SK-N-SH (cell line): ENCODE data around the gene NPDC1. TPM values are rescaled to one million over a fixed set of nuclear protein-coding genes. Genes with fewer than 3 reads are reported as not detected.

Experiments
- CTCF ChIA-PET: fragments of 300-600, 350-600 bp; formaldehyde crosslinking; extraction: SDS; loops from one replicate; lab custom pipeline; 2021; lab: Yijun Ruan, JAX
- POLR2A ChIA-PET: fragments of 350-600 bp; sonication (Branson Sonifier 250); formaldehyde crosslinking; extraction: SDS; loops from one replicate; lab custom pipeline; 2020; ENCODE audit warnings: antibody characterized with exemption, inconsistent platforms; lab: Yijun Ruan, JAX
- DNase-seq: peaks from one replicate; pipeline ENCODE4 v3.0.0; 2012
- H2AFZ ChIP-seq: fragments of 200-600 bp; sonication (generic); 2 replicates; pipeline ENCODE4 v1.8.1; 2016; ENCODE audit warnings: antibody characterized with exemption, mild to moderate bottlenecking, low read depth
- H3F3A ChIP-seq: fragments of 200-600 bp; sonication (generic); replicated peaks from 2 replicates; pipeline ENCODE3; 2016; ENCODE audit warnings: antibody characterized with exemption, mild to moderate bottlenecking; ENCODE audit not compliant: insufficient read depth
- H3K27ac ChIP-seq, 2 experiments: fragments of 200-500 bp in 1 of 2; fragments of 200-600 bp in 1 of 2; sonication (Bioruptor generic) in 1 of 2; sonication (generic), shearing (Covaris generic) in 1 of 2; 2 replicates each; pipeline versions ENCODE4 v1.5.1 to v1.6.1; 2014 to 2016; ENCODE audit warnings: low read depth in 2 of 2, inconsistent platforms in 1 of 2, low read length in 1 of 2, mild to moderate bottlenecking in 1 of 2, mixed read lengths in 1 of 2
- H3K27me3 ChIP-seq: fragments of 200-600 bp; sonication (generic), shearing (Covaris generic); 2 replicates; pipeline ENCODE4 v1.6.1; 2016; ENCODE audit warnings: mixed run types; ENCODE audit not compliant: insufficient read depth
- H3K36me3 ChIP-seq, 2 experiments: fragments of 200-500 bp in 1 of 2; fragments of 200-600 bp in 1 of 2; sonication (Bioruptor generic) in 1 of 2; sonication (generic) in 1 of 2; replicated peaks in 1 of 2; 2 replicates each; pipeline versions ENCODE3 to v1.5.1; 2014 to 2016; ENCODE audit warnings: low read length in 1 of 2, mild to moderate bottlenecking in 1 of 2; ENCODE audit not compliant: insufficient read depth in 2 of 2, control insufficient read depth in 1 of 2
- H3K4me1 ChIP-seq, 2 experiments: fragments of 200-500 bp in 1 of 2; fragments of 200-600 bp in 1 of 2; sonication (Bioruptor generic) in 1 of 2; sonication (generic), shearing (Covaris generic) in 1 of 2; 2 replicates each; pipeline versions ENCODE4 v1.5.1 to v1.6.1; 2014 to 2016; ENCODE audit warnings: low read depth in 1 of 2, low read length in 1 of 2, mixed run types in 1 of 2; ENCODE audit not compliant: insufficient read depth in 2 of 2, control insufficient read depth in 1 of 2
- H3K4me2 ChIP-seq: fragments of 200-600 bp; sonication (generic), shearing (Covaris generic); 2 replicates; pipeline ENCODE4 v1.6.1; 2017; ENCODE audit warnings: mixed run types
- H3K4me3 ChIP-seq, 2 experiments: fragments of 200-500 bp in 1 of 2; fragments of 200-600 bp in 1 of 2; sonication (Bioruptor generic) in 1 of 2; sonication (generic), shearing (Covaris generic) in 1 of 2; 2 replicates each; pipeline versions ENCODE4 v1.5.1 to v1.8.1; 2014 to 2016; ENCODE audit warnings: low read depth in 2 of 2, inconsistent platforms in 1 of 2, low read length in 1 of 2, mild to moderate bottlenecking in 1 of 2, mixed read lengths in 1 of 2, moderate library complexity in 1 of 2
- H3K79me2 ChIP-seq: fragments of 200-600 bp; sonication (generic); 2 replicates; pipeline ENCODE4 v1.8.1; 2017; ENCODE audit warnings: mild to moderate bottlenecking; ENCODE audit not compliant: insufficient read depth
- H3K9ac ChIP-seq: fragments of 200-600 bp; sonication (generic); 2 replicates; pipeline ENCODE4 v1.6.1; 2017; ENCODE audit warnings: mixed run types
- H3K9me2 ChIP-seq: fragments of 200-600 bp; sonication (generic); 2 replicates; pipeline ENCODE4 v1.6.1; 2017; ENCODE audit warnings: mixed run types
- H3K9me3 ChIP-seq: fragments of 200-600 bp; sonication (generic); 2 replicates; pipeline ENCODE4 v1.6.1; 2017; ENCODE audit warnings: mixed run types, mild to moderate bottlenecking, moderate library complexity
- H4K20me1 ChIP-seq: fragments of 200-600 bp; sonication (generic); 2 replicates; pipeline ENCODE4 v1.6.1; 2017; ENCODE audit warnings: mild to moderate bottlenecking, mixed run types; ENCODE audit not compliant: insufficient read depth
- ELF1 ChIP-seq: IDR thresholded peaks from 2 replicates; pipeline ENCODE4 v1.4.0; 2012
- FOSL2 ChIP-seq: IDR thresholded peaks from 2 replicates; pipeline ENCODE4 v1.4.0; 2012; ENCODE audit warnings: low read depth, mild to moderate bottlenecking, moderate library complexity, borderline replicate concordance
- JUND ChIP-seq: IDR thresholded peaks from 2 replicates; pipeline ENCODE4 v1.4.0; 2012
- MAX ChIP-seq: IDR thresholded peaks from 2 replicates; pipeline ENCODE4 v1.4.0; 2012; ENCODE audit warnings: low read depth
- MEF2A ChIP-seq: IDR thresholded peaks from 2 replicates; pipeline ENCODE4 v1.4.0; 2012; ENCODE audit warnings: low read depth, borderline replicate concordance
- MXI1 ChIP-seq: IDR thresholded peaks from 2 replicates; pipeline ENCODE4 v1.6.1; 2012; ENCODE audit warnings: mild to moderate bottlenecking, low read depth, low read length, improper control_type of control experiment
- REST ChIP-seq: IDR thresholded peaks from 2 replicates; pipeline ENCODE4 v1.6.1; 2012; ENCODE audit warnings: mild to moderate bottlenecking, low read depth, low read length, moderate library complexity
- RFX5 ChIP-seq: IDR thresholded peaks from 2 replicates; pipeline ENCODE4 v1.6.1; 2012; ENCODE audit warnings: mild to moderate bottlenecking, improper control_type of control experiment, low read length
- SMC3 ChIP-seq: IDR thresholded peaks from 2 replicates; pipeline ENCODE4 v1.6.1; 2012; ENCODE audit warnings: low read depth, low read length, improper control_type of control experiment
- TAF1 ChIP-seq: IDR thresholded peaks from 2 replicates; pipeline ENCODE4 v1.6.1; 2012; ENCODE audit warnings: low read depth, mild to moderate bottlenecking, low read length, moderate library complexity, borderline replicate concordance
- USF2 ChIP-seq: fragments of 150-350 bp; IDR thresholded peaks from 2 replicates; pipeline ENCODE4 v1.6.1; 2017; ENCODE audit warnings: antibody characterized with exemption, low read length, low read depth, borderline replicate concordance
- YY1 ChIP-seq: IDR thresholded peaks from 2 replicates; pipeline ENCODE4 v1.4.0; 2012; ENCODE audit warnings: low read depth, mild to moderate bottlenecking
- WGBS: methylation state at CpG from one replicate; pipeline ENCODE4 v1.1.6; 2017; ENCODE audit warnings: low lambda C conversion rate; 5-methylcytosine and 5-hydroxymethylcytosine counted together
- polyA plus RNA-seq, 3 experiments: library from polyadenylated mRNA; depleted of rRNA; stranded (reverse); fragments of >200 nt; gene quantifications; 2 replicates each; pipeline ENCODE4 v1.2.3, GENCODE V29; 2012

The NPDC1 gene
- polyA plus RNA-seq, 1 of the 3 experiments (the other 2 are of a cell fraction): 48.1 TPM

DNA sequence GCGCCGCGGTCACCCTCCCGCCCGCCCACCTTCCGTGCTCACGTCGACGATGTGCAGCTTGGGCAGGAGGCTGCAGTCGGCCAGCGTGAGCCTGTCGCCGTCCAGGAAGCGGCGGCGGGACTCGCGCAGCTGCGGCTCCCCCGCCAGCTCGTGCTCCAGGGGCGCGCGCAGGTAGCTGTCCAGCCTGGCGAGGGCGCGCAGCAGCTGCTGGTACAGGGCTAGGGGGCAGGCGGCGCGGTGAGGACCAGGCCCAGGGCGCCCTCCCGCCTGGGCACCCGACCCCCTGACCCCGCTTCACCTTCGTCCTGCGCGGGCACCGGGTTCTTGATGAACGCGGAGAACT lies 51.1 kb downstream of the NPDC1 start:
- no peaks in the 10 kb centered on the region for H3K27me3 ChIP-seq
- peaks cover 9 to 24% of the 10 kb centered on the region in 2 experiments; a peak in 3 of 4 replicates for H3K4me1 ChIP-seq
- H3F3A ChIP-seq: no peaks in the 10 kb centered on the region
- H3K9me2 ChIP-seq: no peaks in the 10 kb centered on the region
- DNase-seq: no peak
- H3K27ac ChIP-seq: no peak overlapping the region
- H3K4me3 ChIP-seq: no peak overlapping the region
- CTCF ChIA-PET: interaction anchor here (2.1 to 6.8 kb wide), 2 partner anchors 34 to 40 kb away, joined by 10 to 68 read pairs; partner anchors contain the start of genes ABCA2 and FUT7
- TF ChIP-seq REST (no peak), YY1 (no peak), RFX5 (no peak), MXI1 (no peak), MAX (no peak), USF2 (no peak), MEF2A (no peak)
- peaks cover 18% of the 10 kb centered on the region; the same call in 1 of the 2 replicates for H3K79me2 ChIP-seq
- 0 out of 2 replicates have a peak, but pooled peaks cover 3% of the 10 kb centered on the region for H4K20me1 ChIP-seq
- H3K9ac ChIP-seq: no peak overlapping the region
- POLR2A ChIA-PET: no interaction called here
- H3K36me3 ChIP-seq: peaks cover 0 to 7% of the 10 kb centered on the region in 2 experiments
- H3K9me3 ChIP-seq: no peaks in the 10 kb centered on the region
- no peak overlapping the region for H3K4me2 ChIP-seq
- 96% methylated on average over 16 of the region's 40 CpGs for WGBS
- H2AFZ ChIP-seq: no peak overlapping the region

DNA sequence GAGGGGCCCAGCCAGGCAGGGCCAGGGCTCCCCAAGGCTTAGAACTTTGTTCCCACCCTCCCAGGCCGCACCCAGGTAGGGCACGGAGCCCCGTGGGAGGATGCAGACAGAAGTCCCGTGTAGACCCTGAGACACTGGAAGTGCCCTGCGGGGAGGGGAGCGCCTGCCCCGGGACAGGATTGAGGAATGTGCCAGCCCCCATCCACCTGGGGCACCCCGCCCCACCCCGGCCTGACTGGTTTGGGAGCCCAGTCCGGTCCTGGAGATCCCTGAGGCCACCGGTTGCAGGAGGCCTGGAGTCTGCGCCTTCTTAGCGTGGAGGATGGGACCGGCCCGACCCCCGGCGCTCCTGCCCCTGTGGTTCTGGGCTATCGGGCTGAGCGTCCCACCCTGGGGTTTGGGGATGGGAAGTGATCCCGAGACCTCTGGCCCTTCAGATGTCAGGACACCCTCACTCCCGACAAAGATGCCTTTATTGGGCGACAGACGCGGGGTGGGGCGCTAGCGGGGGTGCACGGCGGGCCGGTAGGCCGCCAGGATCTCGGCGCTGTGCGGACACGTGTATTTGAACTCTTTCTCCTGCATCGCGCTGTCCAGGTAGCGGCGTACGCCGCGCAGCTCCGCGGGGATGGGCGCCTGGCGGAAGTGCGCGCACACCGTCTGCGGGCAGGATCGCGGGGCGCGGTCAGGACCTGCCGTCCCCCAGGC lies 51.6 kb downstream of the NPDC1 start:
- Histone ChIP-seq H3K79me2 (peaks cover 18% of the 10 kb centered on the region; the same call in 1 of the 2 replicates), H3K4me2 (no peak overlapping the region), H3K9me3 (no peaks in the 10 kb centered on the region), H3K4me3 (no peak overlapping the region), H3F3A (no peaks in the 10 kb centered on the region), H2AFZ (no peak overlapping the region), H3K9ac (no peak overlapping the region), H3K4me1 (peaks cover 9 to 24% of the 10 kb centered on the region in 2 experiments; a peak in 3 of 4 replicates), H3K36me3 (peaks cover 0 to 7% of the 10 kb centered on the region in 2 experiments), H4K20me1 (0 out of 2 replicates have a peak, but pooled peaks cover 3% of the 10 kb centered on the region), H3K27me3 (no peaks in the 10 kb centered on the region), H3K9me2 (no peaks in the 10 kb centered on the region), H3K27ac (no peak overlapping the region)
- ChIA-PET CTCF (interaction anchor here (0.7 to 6.8 kb wide), 3 partner anchors 13 to 75 kb away, joined by 3 to 68 read pairs (median 3); partner anchors contain the start of genes ABCA2 and FUT7), POLR2A (no interaction called here)
- WGBS: 95% methylated on average over 42 of the region's 54 CpGs
- DNase-seq: no peak
- TF ChIP-seq ELF1: no peak
- no peak for TF ChIP-seq RFX5
- TF ChIP-seq JUND: no peak
- no peak for TF ChIP-seq YY1
- TF ChIP-seq TAF1: no peak
- no peak for TF ChIP-seq MEF2A
- TF ChIP-seq FOSL2: no peak
- TF ChIP-seq SMC3: no peak
- no peak for TF ChIP-seq USF2
- TF ChIP-seq MXI1: no peak
- TF ChIP-seq REST: no peak
